Mammary epithelial cell (primary cell): Measurements from ENCODE around the gene RXRA.

Source experiments
- EZH2 ChIP-seq: IDR thresholded peaks from 2 replicates; pipeline ENCODE4 v1.6.1; 2012; ENCODE audit warnings: low read length, inconsistent platforms, borderline replicate concordance
- TF ChIP-seq, protein P1 (sequence below), 2 donors: IDR thresholded peaks in 1 of 2; conservative IDR thresholded peaks in 1 of 2; 2 replicates each; pipeline ENCODE4 v1.5.1; 2011 to 2012; ENCODE audit warnings: inconsistent platforms in 2 of 2, low read length in 2 of 2, mild to moderate bottlenecking in 2 of 2, control low read depth in 1 of 2, low read depth in 1 of 2; ENCODE audit not compliant: insufficient read depth in 1 of 2; ENCODE audit errors: extremely low read depth in 1 of 2

DNA sequence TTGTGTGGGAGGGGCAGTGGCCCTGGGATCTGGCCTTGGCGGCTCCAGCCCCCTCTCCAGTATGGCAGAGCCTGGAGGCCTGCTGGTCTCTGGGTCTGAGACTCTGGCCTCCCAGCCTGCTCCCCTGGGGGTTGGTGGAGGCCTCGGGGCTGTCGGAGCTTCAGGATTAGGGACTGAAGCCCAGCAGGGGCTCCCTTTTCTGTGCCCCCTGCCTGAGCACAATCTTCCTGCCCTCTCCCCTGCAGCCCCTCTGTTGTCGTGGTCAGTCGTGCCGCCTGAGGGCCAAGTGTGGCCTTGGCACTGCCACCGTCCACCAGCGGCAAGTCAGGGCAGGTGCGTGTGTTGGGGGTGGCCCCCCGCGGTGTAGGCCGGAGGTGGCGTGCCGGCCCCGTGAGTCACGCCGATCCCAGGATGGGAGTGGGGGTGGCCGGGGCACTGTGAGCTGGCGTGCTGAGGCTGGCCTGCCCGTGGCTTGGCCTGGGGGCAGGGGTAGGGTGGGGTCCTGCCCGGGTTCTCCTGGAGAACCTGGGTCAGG is 53.6 kb downstream of the RXRA start:
- no peak for TF ChIP-seq EZH2
- TF ChIP-seq, protein P1, sequence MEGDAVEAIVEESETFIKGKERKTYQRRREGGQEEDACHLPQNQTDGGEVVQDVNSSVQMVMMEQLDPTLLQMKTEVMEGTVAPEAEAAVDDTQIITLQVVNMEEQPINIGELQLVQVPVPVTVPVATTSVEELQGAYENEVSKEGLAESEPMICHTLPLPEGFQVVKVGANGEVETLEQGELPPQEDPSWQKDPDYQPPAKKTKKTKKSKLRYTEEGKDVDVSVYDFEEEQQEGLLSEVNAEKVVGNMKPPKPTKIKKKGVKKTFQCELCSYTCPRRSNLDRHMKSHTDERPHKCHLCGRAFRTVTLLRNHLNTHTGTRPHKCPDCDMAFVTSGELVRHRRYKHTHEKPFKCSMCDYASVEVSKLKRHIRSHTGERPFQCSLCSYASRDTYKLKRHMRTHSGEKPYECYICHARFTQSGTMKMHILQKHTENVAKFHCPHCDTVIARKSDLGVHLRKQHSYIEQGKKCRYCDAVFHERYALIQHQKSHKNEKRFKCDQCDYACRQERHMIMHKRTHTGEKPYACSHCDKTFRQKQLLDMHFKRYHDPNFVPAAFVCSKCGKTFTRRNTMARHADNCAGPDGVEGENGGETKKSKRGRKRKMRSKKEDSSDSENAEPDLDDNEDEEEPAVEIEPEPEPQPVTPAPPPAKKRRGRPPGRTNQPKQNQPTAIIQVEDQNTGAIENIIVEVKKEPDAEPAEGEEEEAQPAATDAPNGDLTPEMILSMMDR (conservative IDR thresholded peaks at IDR 0.05 in 1 of 2, IDR thresholded peaks at IDR 0.05 in 1 of 2; ENCODE audit: extremely low read depth in 1 of 2, insufficient read depth in 1 of 2, low read depth in 1 of 2, low read length in 2 of 2): no peak
